MM.1S (cell line): ENCODE measurements around the gene HSBP1.

Source experiments
- EZH2 ChIP-seq: fragments of 300-600 bp; sonication (generic); optimal IDR thresholded peaks from 2 replicates; pipeline ENCODE3; 2017; ENCODE audit warnings: low read depth, mild to moderate bottlenecking, antibody characterized with exemption, low read length, mixed read lengths
- TF ChIP-seq, protein P1 (sequence below): fragments of 300-600 bp; sonication (generic); IDR thresholded peaks from 2 replicates; pipeline ENCODE4 v1.5.1; 2016; ENCODE audit warnings: antibody characterized with exemption, low read length, mixed read lengths

DNA sequence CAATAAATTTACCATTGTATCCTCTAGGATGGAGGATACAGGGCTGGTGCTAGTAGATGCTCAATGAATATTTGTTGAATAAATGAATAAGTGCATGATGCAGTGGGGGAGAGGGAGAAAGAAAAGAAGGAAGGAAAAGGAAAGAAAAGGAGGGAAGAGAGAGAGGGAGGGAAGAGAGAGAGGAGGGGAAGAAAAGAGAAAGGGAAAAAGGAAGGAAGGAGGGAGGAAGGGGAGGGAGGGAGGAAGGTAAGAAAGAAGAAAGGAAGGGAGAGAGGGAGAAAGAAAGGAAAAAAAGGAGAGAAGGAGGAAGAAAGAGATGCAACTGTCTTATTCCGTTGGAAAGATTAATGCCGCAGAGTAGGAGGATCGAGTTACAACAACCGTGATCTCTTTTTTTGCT, 30.4 kb downstream of the HSBP1 start:
- TF ChIP-seq, protein P1, sequence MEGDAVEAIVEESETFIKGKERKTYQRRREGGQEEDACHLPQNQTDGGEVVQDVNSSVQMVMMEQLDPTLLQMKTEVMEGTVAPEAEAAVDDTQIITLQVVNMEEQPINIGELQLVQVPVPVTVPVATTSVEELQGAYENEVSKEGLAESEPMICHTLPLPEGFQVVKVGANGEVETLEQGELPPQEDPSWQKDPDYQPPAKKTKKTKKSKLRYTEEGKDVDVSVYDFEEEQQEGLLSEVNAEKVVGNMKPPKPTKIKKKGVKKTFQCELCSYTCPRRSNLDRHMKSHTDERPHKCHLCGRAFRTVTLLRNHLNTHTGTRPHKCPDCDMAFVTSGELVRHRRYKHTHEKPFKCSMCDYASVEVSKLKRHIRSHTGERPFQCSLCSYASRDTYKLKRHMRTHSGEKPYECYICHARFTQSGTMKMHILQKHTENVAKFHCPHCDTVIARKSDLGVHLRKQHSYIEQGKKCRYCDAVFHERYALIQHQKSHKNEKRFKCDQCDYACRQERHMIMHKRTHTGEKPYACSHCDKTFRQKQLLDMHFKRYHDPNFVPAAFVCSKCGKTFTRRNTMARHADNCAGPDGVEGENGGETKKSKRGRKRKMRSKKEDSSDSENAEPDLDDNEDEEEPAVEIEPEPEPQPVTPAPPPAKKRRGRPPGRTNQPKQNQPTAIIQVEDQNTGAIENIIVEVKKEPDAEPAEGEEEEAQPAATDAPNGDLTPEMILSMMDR: no peak
- TF ChIP-seq EZH2: no peak
